Large intestine (tissue), 3 donors: ENCODE measurements around the gene PLA2G4E. TPM values are rescaled to one million over a fixed set of nuclear protein-coding genes. Genes with fewer than 3 reads are reported as not detected.

Source experiments
- DNase-seq, 2 donors: peaks; one replicate each; pipeline versions ENCODE4 v3.0.0 to v3.0.0-alpha.2; 2013
- H3K27ac ChIP-seq: one replicate; pipeline ENCODE4 v1.5.1; 2013; ENCODE audit warnings: low read length
- H3K27me3 ChIP-seq: 2 replicates; pipeline ENCODE4 v1.6.1; 2013; ENCODE audit warnings: low read length; ENCODE audit not compliant: control insufficient read depth, insufficient read depth
- H3K36me3 ChIP-seq: 2 replicates; pipeline ENCODE4 v1.6.1; 2013; ENCODE audit warnings: low read length; ENCODE audit not compliant: control insufficient read depth, insufficient read depth
- H3K4me1 ChIP-seq: one replicate; pipeline ENCODE4 v1.6.1; 2013; ENCODE audit warnings: low read length; ENCODE audit not compliant: control insufficient read depth, insufficient read depth
- H3K4me3 ChIP-seq: one replicate; pipeline ENCODE4 v1.5.1; 2013; ENCODE audit warnings: low read length
- H3K9me3 ChIP-seq: one replicate; pipeline ENCODE4 v1.6.1; 2013; ENCODE audit warnings: mild to moderate bottlenecking, low read depth, low read length, moderate library complexity; ENCODE audit not compliant: control insufficient read depth
- WGBS: methylation state at CpG from one replicate; pipeline ENCODE4 v1.1.5; 2013; ENCODE audit warnings: low lambda C conversion rate; ENCODE audit not compliant: insufficient coverage; 5-methylcytosine and 5-hydroxymethylcytosine counted together
- polyA plus RNA-seq: library from polyadenylated mRNA; unstranded; fragments of 120-200 nt; gene quantifications from one replicate; pipeline ENCODE4 v1.2.1, GENCODE V29; 2013

Gene PLA2G4E
- polyA plus RNA-seq, 1 donor = 0.43 TPM

DNA sequence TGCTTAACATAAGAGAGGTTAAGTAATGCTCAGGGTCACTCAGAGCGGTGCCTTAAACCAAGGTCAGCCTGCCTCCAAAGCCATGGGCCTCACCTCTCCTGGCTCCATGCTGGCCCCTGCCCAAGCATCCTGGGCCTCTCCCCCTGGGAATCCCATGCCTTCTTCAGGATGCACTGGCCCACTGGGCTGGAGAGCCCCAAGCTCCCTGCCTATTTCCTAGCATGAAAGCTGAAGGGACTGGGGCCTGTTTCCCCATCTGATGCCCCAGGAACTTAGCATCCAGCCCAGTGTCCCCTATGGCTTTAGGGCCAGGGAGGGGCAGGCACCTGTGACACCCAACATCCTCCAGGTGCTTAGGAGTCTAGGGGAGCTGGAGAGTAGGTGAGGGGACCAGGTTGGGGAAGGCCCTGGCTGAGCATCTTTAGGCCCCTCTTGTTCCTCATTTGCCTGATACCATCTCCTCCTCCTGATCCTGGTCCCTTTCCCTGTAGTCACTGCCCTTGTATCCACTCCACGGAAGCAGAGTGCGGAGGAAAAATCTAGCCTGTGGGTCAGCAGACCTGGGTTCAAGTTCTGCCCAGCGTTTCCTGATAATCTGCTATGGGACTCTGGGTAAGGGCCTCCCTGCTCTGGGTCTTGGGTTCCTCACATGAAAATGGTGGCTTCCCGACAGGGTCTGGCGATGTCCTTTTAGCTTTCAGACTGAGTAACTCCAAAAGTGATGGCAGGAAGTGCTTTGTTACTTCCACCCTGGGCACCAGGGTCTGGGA is 77.1 kb downstream of the PLA2G4E start:
- H3K27me3 ChIP-seq = no peaks in the 10 kb centered on the region
- H3K27ac ChIP-seq = peak overlapping the region; percentile 49
- no peak for DNase-seq
- H3K4me1 ChIP-seq = peaks cover 4% of the 10 kb centered on the region
- H3K4me3 ChIP-seq = no peak overlapping the region
- WGBS = 80% methylated on average over 1 of the region's 6 CpGs
- peaks cover 22% of the 10 kb centered on the region for H3K36me3 ChIP-seq
- no peaks in the 10 kb centered on the region for H3K9me3 ChIP-seq

DNA sequence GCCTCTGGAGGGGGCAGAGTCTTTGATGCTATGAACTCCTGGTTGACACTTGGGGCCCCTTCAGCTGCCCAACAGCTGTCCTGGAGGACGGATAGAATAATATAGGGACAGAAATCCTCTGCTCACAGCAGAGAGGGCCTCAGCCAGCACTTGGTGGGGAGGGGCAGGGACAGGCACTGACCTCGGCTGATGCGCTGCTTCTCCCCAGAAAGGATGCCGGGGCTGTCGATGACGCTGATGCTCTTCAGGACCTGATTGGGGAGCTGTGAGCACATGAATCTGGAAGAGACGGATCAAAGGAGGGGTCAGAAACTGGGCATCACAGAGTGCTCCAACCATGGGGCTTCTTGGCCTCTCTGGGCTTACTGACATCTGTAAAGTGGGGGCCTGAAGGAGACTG is 78.0 kb downstream of the PLA2G4E start:
- peaks cover 4% of the 10 kb centered on the region for H3K4me1 ChIP-seq
- no peaks in the 10 kb centered on the region for H3K27me3 ChIP-seq
- no peaks in the 10 kb centered on the region for H3K9me3 ChIP-seq
- WGBS = no CpG with 5 or more reads among the region's 7 CpGs
- no peak for DNase-seq
- no peak overlapping the region for H3K27ac ChIP-seq
- no peak overlapping the region for H3K4me3 ChIP-seq
- H3K36me3 ChIP-seq = peaks cover 26% of the 10 kb centered on the region

DNA sequence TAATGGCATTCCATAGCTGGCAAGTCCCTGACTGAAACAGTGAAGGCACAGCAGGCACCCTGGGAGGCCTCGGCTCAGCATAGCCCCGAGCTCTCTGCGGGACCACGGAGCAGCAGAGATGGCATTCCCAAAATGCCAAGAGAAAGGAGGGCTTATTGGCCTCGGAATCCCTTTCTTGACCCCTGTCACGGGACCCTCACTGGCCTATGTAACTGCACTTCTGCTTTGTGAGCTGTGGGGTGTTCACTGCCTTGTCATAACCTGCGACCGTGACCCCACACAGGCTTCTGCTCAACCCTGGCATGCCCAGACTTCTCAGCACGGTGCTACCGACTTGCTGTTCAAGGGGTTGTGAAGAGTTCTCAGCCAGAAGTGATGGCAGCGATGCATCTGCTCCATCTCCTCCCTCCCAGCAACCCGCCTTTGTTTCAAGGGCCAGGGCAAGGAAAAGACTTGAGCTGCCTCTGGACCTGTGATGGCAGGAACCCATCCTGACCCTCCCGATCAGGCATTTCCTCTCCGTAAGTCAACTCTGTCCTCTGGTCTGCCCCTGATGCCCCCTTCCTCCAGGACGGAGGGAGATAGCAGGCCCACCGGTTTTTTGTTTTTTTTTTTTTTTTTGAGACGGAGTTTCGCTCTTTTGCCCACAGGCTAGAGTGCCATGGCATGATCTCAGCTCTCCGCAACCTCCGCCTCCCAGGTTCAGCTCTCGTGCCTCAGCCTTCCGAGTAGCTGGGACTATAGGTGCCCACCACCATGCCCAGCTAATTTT is 79.0 kb downstream of the PLA2G4E start:
- no peak for DNase-seq
- Histone ChIP-seq H3K27ac (no peak overlapping the region), H3K4me1 (peaks cover 4% of the 10 kb centered on the region), H3K4me3 (no peak overlapping the region), H3K27me3 (no peaks in the 10 kb centered on the region), H3K36me3 (peaks cover 26% of the 10 kb centered on the region), H3K9me3 (no peaks in the 10 kb centered on the region)
- WGBS = 72% methylated on average over 2 of the region's 22 CpGs

DNA sequence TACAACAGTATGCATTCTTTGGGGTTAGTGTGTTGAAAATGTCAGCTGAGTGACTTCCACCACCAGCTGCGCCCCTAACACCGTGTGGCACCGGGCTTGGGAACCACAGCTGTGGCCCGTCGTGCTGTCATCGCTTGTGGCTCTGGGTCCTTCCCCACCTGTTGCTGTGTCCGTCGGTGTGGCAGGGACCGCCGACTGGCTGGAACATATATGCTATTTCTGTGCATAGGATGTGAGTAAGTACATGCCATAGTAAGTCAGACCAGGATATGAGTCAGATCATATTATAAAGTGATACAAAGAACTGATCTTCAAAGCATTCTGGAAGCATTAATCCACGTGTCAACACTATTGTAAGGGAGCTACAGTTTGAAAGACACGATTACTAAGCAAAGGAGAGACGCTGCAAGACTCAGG is 80.4 kb downstream of the PLA2G4E start:
- Histone ChIP-seq H3K4me1 (peaks cover 4% of the 10 kb centered on the region), H3K27ac (no peak overlapping the region), H3K36me3 (peaks cover 30% of the 10 kb centered on the region)

DNA sequence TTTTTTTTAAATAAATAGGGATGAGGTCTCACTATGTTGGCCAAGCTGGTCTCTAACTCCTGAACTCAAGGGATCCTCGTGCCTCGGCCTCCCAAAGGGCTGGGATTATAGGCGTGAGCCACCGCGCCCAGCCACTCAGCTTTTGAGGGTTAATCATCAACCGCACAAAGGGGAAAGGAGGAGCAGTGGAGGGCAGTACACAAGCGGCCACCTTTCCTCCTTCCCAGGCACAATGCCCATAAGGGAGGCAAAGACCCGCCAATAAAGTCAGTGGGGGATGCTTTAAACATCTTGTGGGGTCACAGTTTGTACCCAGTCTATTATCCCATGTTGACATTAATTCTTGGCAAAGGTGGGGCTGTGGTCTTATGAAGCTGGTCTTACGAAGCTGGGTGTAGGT is 80.9 kb downstream of the PLA2G4E start:
- Histone ChIP-seq H3K4me3 (no peak overlapping the region), H3K9me3 (no peaks in the 10 kb centered on the region), H3K4me1 (peaks cover 4% of the 10 kb centered on the region), H3K36me3 (peaks cover 29% of the 10 kb centered on the region), H3K27ac (no peak overlapping the region), H3K27me3 (no peaks in the 10 kb centered on the region)
- no CpG with 5 or more reads among the region's 9 CpGs for WGBS
- no peak for DNase-seq

More for the DNA sequence above, 80.4 kb downstream of the PLA2G4E start:
- WGBS = no CpG with 5 or more reads among the region's 13 CpGs
- H3K27me3 ChIP-seq = no peaks in the 10 kb centered on the region
- H3K4me3 ChIP-seq = no peak overlapping the region
- DNase-seq = no peak
- no peaks in the 10 kb centered on the region for H3K9me3 ChIP-seq

DNA sequence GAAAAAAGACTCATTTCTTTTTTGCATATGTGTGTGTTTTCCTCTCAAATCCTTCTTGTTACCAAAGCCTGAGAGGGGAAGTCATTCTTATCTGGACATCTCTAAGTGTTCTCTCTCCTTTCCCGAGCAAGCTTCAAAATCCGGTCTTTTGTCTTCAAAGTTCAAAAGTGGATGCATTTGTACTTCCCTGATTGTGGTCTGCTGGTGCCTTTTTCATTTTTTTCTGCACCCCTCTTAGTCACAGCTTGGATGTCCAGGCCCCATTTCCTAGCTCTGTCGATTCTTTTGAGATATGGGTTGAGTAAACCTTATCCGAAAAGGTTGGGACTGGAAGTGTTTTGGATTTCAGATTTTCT is 83.3 kb downstream of the PLA2G4E start:
- no peaks in the 10 kb centered on the region for H3K9me3 ChIP-seq
- DNase-seq = no peak
- 100% methylated on average over 1 of the region's 4 CpGs for WGBS
- H3K4me3 ChIP-seq = no peak overlapping the region
- no peak overlapping the region for H3K27ac ChIP-seq
- H3K27me3 ChIP-seq = no peaks in the 10 kb centered on the region
- peaks cover 15% of the 10 kb centered on the region for H3K4me1 ChIP-seq
- H3K36me3 ChIP-seq = peaks cover 21% of the 10 kb centered on the region

DNA sequence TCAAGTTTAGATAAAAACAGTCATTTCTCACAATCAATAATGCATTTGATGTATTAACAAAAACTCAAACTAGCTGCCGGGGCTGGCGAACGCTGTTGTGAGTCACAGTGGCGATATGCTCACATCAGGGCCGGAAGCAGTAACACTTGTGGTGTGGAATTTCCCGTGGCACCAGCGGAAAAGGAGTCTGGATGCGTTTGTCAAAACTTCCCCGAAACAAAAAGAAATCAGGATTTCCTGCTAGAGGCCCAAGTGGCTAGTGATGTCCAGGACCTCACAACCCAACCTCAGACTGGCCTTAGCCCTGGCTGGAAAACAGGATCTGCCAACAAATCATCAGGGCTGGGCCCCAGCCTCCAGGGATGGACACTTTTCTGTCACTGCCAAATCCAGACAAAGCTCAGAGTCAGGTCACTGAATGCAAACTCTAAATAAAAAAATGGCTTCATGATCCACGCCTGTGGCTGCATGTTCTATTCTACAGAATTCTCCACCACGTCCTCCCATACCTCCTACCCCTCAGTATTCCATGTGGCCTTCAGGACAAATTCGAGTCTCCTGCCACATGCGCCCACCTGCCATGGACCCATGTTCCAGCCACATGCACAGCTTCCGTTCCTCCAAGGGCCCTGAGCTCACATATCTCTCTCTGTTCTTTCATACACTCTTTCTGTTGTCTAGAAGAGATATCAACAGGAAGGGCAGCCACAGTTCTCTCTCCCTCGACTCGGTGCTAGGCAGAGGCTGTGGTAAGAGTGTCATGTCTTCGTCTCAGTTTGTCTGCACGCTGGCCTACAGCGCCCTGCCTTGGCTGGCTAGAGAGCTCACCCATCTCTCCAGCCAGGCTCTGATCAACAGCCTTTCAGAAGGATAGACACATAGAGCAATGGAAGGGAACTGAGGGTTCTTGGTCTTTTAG is 83.9 kb downstream of the PLA2G4E start:
- Histone ChIP-seq H3K36me3 (peaks cover 19% of the 10 kb centered on the region), H3K27ac (no peak overlapping the region), H3K9me3 (no peaks in the 10 kb centered on the region), H3K27me3 (no peaks in the 10 kb centered on the region), H3K4me3 (no peak overlapping the region), H3K4me1 (peaks cover 21% of the 10 kb centered on the region)
- no peak for DNase-seq
- WGBS = no CpG with 5 or more reads among the region's 19 CpGs

DNA sequence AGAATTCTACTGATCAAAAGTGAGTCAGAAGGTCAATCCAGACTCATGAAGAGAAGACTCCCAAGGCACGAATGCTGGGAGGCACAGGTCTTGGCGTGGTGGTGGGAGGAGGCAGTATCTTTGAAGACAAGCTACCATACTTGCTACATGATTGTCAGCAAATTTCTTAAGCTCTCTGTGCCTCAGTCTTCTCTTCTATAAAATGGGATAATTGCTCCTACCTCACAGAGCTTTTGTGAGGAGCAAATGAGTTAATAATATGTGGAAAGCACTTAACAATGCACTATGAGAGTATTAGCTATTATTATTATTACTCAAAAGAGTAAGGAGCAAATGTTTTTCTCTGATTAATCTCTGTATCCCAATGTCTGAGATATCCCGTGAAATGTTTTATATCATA is 84.7 kb downstream of the PLA2G4E start:
- no peaks in the 10 kb centered on the region for H3K27me3 ChIP-seq
- H3K9me3 ChIP-seq = no peaks in the 10 kb centered on the region
- no peak overlapping the region for H3K4me3 ChIP-seq
- no peak overlapping the region for H3K27ac ChIP-seq
- peaks cover 15% of the 10 kb centered on the region for H3K36me3 ChIP-seq
- peaks cover 21% of the 10 kb centered on the region for H3K4me1 ChIP-seq
- no peak for DNase-seq
- 100% methylated on average over 1 of the region's 3 CpGs for WGBS

DNA sequence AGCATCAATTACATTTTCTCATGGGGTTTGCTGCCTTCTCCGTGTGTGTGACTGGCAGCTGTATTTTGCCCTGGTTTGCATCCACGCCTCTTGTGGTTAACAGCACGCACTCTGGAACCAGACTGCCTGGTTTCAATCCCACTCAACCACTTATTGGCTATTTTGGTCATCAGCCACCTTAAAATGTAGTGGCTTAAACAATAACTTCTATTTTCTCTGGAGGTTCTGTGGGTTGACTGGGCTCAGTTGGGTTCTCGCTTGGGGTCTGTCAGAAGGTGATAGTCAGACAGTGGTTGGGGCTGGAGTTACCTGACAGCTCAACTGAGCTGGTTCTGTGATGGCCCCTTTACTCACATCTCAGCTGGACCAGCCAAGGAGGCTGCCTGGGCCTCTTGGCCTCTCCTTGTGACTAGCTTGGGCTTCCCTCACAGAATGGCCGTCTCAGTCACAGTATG is 85.2 kb downstream of the PLA2G4E start:
- Histone ChIP-seq H3K27me3 (no peaks in the 10 kb centered on the region), H3K4me3 (no peak overlapping the region), H3K27ac (no peak overlapping the region), H3K36me3 (peaks cover 15% of the 10 kb centered on the region), H3K4me1 (peaks cover 21% of the 10 kb centered on the region), H3K9me3 (no peaks in the 10 kb centered on the region)
- DNase-seq = no peak
- no CpG with 5 or more reads among the region's 5 CpGs for WGBS

DNA sequence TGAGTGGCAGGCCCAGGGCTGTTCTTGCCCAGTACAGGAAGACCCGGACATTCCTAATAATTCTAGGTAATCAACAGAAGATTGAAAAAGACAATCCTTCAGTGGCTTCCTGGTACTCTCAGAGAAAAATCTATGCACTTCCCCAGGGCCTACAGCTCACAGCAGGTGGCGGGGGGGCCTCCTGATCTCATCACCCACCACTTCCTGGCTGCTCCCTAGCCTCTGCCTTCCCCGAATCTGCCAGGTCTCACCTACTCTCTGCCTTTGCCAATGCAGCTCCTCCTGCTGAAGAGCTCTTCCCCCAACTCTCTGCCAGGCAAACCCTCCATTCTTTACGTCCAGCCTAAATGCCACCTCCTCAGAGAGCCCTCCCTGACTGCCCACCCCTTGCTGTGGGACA is 86.0 kb downstream of the PLA2G4E start:
- no peak for DNase-seq
- no peaks in the 10 kb centered on the region for H3K27me3 ChIP-seq
- no peak overlapping the region for H3K27ac ChIP-seq
- peaks cover 24% of the 10 kb centered on the region for H3K4me1 ChIP-seq
- WGBS = 40% methylated on average over 1 of the region's 4 CpGs
- peaks cover 8% of the 10 kb centered on the region for H3K36me3 ChIP-seq
- no peak overlapping the region for H3K4me3 ChIP-seq
- no peaks in the 10 kb centered on the region for H3K9me3 ChIP-seq
